ENCODE results near the gene PKDCC. TPM values are rescaled to one million over a fixed set of nuclear protein-coding genes. Genes with fewer than 3 reads are reported as not detected.

PKDCC gene
- total RNA-seq, 1 donor from 2014 or later, result 9.6 TPM

DNA sequence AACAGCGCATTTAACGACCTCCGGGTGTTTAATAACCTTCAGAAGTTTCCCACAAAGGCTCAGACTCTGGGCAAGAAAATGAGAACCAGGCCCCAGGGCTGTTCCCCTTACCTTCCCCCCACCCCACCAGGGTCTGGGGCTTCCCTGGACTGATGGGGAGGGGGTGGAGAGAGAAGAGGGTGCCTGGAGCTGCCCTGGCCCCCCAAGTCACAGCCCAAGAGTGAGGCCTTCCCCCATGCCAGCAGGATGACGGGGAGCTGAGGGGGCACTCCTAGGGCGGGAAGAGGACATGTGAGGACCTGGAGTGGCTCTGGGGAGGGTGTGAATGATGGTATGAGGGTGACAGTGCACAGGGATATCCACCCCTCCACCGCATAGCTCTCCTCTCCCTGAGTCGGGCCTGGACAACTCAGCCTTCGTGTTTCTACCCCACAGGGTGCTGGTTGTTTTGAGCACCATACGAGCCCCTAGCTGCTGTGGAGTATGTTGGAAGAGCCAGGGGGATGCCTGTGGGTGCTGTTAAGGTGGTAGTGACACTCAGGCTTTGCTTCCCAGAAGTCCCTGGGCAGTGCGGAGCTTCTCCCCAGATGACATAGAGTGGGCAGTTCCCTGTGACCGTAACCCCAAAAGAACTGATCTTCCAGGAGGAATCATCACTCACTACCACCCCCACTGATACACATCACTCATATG, 3.9 kb downstream of the PKDCC start:
- no peak for DNase-seq (ENCODE audit: low spot score)
- no peaks in the 10 kb centered on the region for H3K36me3 Mint-ChIP-seq (ENCODE audit: low read depth, unreplicated experiment)
- H3K27me3 Mint-ChIP-seq (ENCODE audit: unreplicated experiment), result peaks cover 16% of the 10 kb centered on the region
- H3K27ac Mint-ChIP-seq (ENCODE audit: unreplicated experiment), result no peak overlapping the region
- no peaks in the 10 kb centered on the region for H3K9me3 Mint-ChIP-seq (ENCODE audit: unreplicated experiment)
- TF ChIP-seq CTCF (IDR thresholded peaks at IDR 0.05; ENCODE audit: unreplicated experiment), result no peak
- peaks cover 10% of the 10 kb centered on the region for H3K4me1 Mint-ChIP-seq (ENCODE audit: unreplicated experiment)
- no peak overlapping the region for H3K4me3 Mint-ChIP-seq (ENCODE audit: unreplicated experiment)

GRCh38 chr2:42052702-42053481, 5.1 kb downstream of the PKDCC start:
- DNase-seq (ENCODE audit: low spot score), result no peak
- TF ChIP-seq CTCF (IDR thresholded peaks at IDR 0.05; ENCODE audit: unreplicated experiment), result no peak
- no peaks in the 10 kb centered on the region for H3K9me3 Mint-ChIP-seq (ENCODE audit: unreplicated experiment)
- H3K27me3 Mint-ChIP-seq (ENCODE audit: unreplicated experiment), result peaks cover 13% of the 10 kb centered on the region
- H3K4me1 Mint-ChIP-seq (ENCODE audit: unreplicated experiment), result peaks cover 6% of the 10 kb centered on the region
- no peak overlapping the region for H3K27ac Mint-ChIP-seq (ENCODE audit: unreplicated experiment)
- no peak overlapping the region for H3K4me3 Mint-ChIP-seq (ENCODE audit: unreplicated experiment)
- H3K36me3 Mint-ChIP-seq (ENCODE audit: low read depth, unreplicated experiment), result no peaks in the 10 kb centered on the region

GRCh38 chr2:42053482-42053790, 5.6 kb downstream of the PKDCC start:
- H3K4me1 Mint-ChIP-seq (ENCODE audit: unreplicated experiment), result peaks cover 6% of the 10 kb centered on the region
- TF ChIP-seq CTCF (IDR thresholded peaks at IDR 0.05; ENCODE audit: unreplicated experiment), result no peak
- H3K36me3 Mint-ChIP-seq (ENCODE audit: low read depth, unreplicated experiment), result no peaks in the 10 kb centered on the region
- no peaks in the 10 kb centered on the region for H3K9me3 Mint-ChIP-seq (ENCODE audit: unreplicated experiment)
- peaks cover 13% of the 10 kb centered on the region for H3K27me3 Mint-ChIP-seq (ENCODE audit: unreplicated experiment)
- no peak overlapping the region for H3K27ac Mint-ChIP-seq (ENCODE audit: unreplicated experiment)
- no peak for DNase-seq (ENCODE audit: low spot score)
- no peak overlapping the region for H3K4me3 Mint-ChIP-seq (ENCODE audit: unreplicated experiment)

GRCh38 chr2:42053791-42054701, 6.2 kb downstream of the PKDCC start:
- Mint-ChIP-seq H3K27me3 (ENCODE audit: unreplicated experiment) (peaks cover 9% of the 10 kb centered on the region), H3K36me3 (ENCODE audit: low read depth, unreplicated experiment) (no peaks in the 10 kb centered on the region), H3K9me3 (ENCODE audit: unreplicated experiment) (no peaks in the 10 kb centered on the region), H3K27ac (ENCODE audit: unreplicated experiment) (no peak overlapping the region), H3K4me3 (ENCODE audit: unreplicated experiment) (no peak overlapping the region), H3K4me1 (ENCODE audit: unreplicated experiment) (peaks cover under 1% of the 10 kb centered on the region)
- no peak for TF ChIP-seq CTCF (IDR thresholded peaks at IDR 0.05; ENCODE audit: unreplicated experiment)
- no peak for DNase-seq (ENCODE audit: low spot score)

Data from endothelial cell (in vitro differentiated cells).